ENCODE data around the gene RXRA.
A peak's percentile ranks its signal among the peaks of the same experiment; 100 is the strongest.
"Not testable (repeated sequence)": the region's sequence is repeated elsewhere in the genome, so short reads cannot be mapped to it uniquely, and the experiment has no call there.

Gene RXRA

GRCh38 chr9:134307674-134308638 is 18.3 kb upstream of the RXRA start:
- no peak for DNase-seq (ENCODE audit: low spot score)

- not testable (repeated sequence) for DNase-seq (ENCODE audit: low spot score)
These were observed 17.5 kb upstream of the RXRA start for GRCh38 chr9:134308639-134309220.

GRCh38 chr9:134313470-134313869 is 12.8 kb upstream of the RXRA start:
- DNase-seq (ENCODE audit: low spot score), result no peak

- DNase-seq (ENCODE audit: low spot score), result no peak
These were observed 12.0 kb upstream of the RXRA start for GRCh38 chr9:134314039-134314949.

GRCh38 chr9:134314950-134315715 is 11.1 kb upstream of the RXRA start:
- DNase-seq (ENCODE audit: low spot score), result no peak

- DNase-seq (ENCODE audit: low spot score), result no peak
These were observed 10.4 kb upstream of the RXRA start for GRCh38 chr9:134315716-134316448.

GRCh38 chr9:134316449-134317160 is 9.7 kb upstream of the RXRA start:
- no peak for DNase-seq (ENCODE audit: low spot score)

- DNase-seq (ENCODE audit: low spot score), result no peak
These were observed 8.9 kb upstream of the RXRA start for GRCh38 chr9:134317400-134317789.

GRCh38 chr9:134317790-134318414 is 8.4 kb upstream of the RXRA start:
- peak; percentile 44 for DNase-seq (ENCODE audit: low spot score)

GRCh38 chr9:134318481-134318891 is 7.8 kb upstream of the RXRA start:
- DNase-seq (ENCODE audit: low spot score), result no peak

GRCh38 chr9:134318941-134319305 is 7.3 kb upstream of the RXRA start:
- no peak for DNase-seq (ENCODE audit: low spot score)

GRCh38 chr9:134319306-134320125 is 6.7 kb upstream of the RXRA start:
- DNase-seq (ENCODE audit: low spot score), result no peak

- DNase-seq (ENCODE audit: low spot score), result no peak
These were observed 6.0 kb upstream of the RXRA start for GRCh38 chr9:134320126-134320867.

- no peak for DNase-seq (ENCODE audit: low spot score)
These were observed 5.3 kb upstream of the RXRA start for GRCh38 chr9:134320868-134321471.

- no peak for DNase-seq (ENCODE audit: low spot score)
These were observed 4.7 kb upstream of the RXRA start for GRCh38 chr9:134321531-134321930.

- no peak for DNase-seq (ENCODE audit: low spot score)
These were observed 4.1 kb upstream of the RXRA start for GRCh38 chr9:134321946-134322741.

GRCh38 chr9:134322781-134323241 is 3.4 kb upstream of the RXRA start:
- DNase-seq (ENCODE audit: low spot score), result no peak
